Liver (tissue), 9 donors: ENCODE measurements around the gene KYNU. TPM values are rescaled to one million over a fixed set of nuclear protein-coding genes. Genes with fewer than 3 reads are reported as not detected.

Experiments used
- DNase-seq: peaks from one replicate; pipeline ENCODE4 v3.0.0-alpha.2; 2017; ENCODE audit warnings: low spot score
- H3K27ac ChIP-seq, 2 donors: one replicate each; pipeline ENCODE4 v1.7.0; 2013; ENCODE audit warnings: inconsistent platforms in 2 of 2, low read length in 2 of 2, control low read depth in 1 of 2, low read depth in 1 of 2, mild to moderate bottlenecking in 1 of 2
- H3K27me3 ChIP-seq, 4 donors: one replicate each; pipeline versions ENCODE4 v1.6.1 to v1.7.0; 2013; ENCODE audit warnings: low read length in 3 of 4, inconsistent platforms in 1 of 4, mild to moderate bottlenecking in 1 of 4, moderate library complexity in 1 of 4; ENCODE audit not compliant: control insufficient read depth in 4 of 4, insufficient read depth in 4 of 4
- H3K36me3 ChIP-seq, 4 donors: one replicate each; pipeline versions ENCODE4 v1.6.1 to v1.7.0; 2013; ENCODE audit warnings: low read length in 3 of 4, mild to moderate bottlenecking in 3 of 4, low read depth in 1 of 4, moderate library complexity in 1 of 4; ENCODE audit not compliant: control insufficient read depth in 4 of 4, insufficient read depth in 3 of 4
- H3K4me1 ChIP-seq, 4 donors: one replicate each; pipeline versions ENCODE4 v1.6.1 to v1.7.0; 2013; ENCODE audit warnings: low read length in 3 of 4, mild to moderate bottlenecking in 3 of 4, moderate library complexity in 1 of 4; ENCODE audit not compliant: control insufficient read depth in 4 of 4, insufficient read depth in 4 of 4
- H3K4me3 ChIP-seq, 3 donors: one replicate each; pipeline versions ENCODE4 v1.6.1 to v1.7.0; 2013; ENCODE audit warnings: low read length in 3 of 3, control low read depth in 1 of 3, low read depth in 1 of 3, mild to moderate bottlenecking in 1 of 3
- H3K9ac ChIP-seq, 2 donors: one replicate each; pipeline ENCODE4 v1.7.0; 2013; ENCODE audit warnings: low read length in 2 of 2, mild to moderate bottlenecking in 2 of 2, moderate library complexity in 2 of 2, control low read depth in 1 of 2, low read depth in 1 of 2
- H3K9me3 ChIP-seq, 4 donors: one replicate each; pipeline versions ENCODE4 v1.6.1 to v1.7.0; 2013; ENCODE audit warnings: low read length in 3 of 4; ENCODE audit not compliant: control insufficient read depth in 4 of 4
- ATF3 ChIP-seq: IDR thresholded peaks from 2 replicates; pipeline ENCODE4 v1.6.1; 2016; ENCODE audit warnings: antibody characterized with exemption
- CTCF ChIP-seq: fragments of 150-350 bp; IDR thresholded peaks from 2 replicates; pipeline ENCODE4 v1.5.1; 2017; ENCODE audit warnings: improper control_type of control experiment, low read depth, low read length; ENCODE audit not compliant: missing input control
- EGR1 ChIP-seq, 2 donors: IDR thresholded peaks; 2 replicates each; pipeline ENCODE4 v1.6.1; 2016 to 2018; ENCODE audit warnings: antibody characterized with exemption in 2 of 2, low read depth in 2 of 2
- FOXA1 ChIP-seq: IDR thresholded peaks from 2 replicates; pipeline ENCODE4 v1.6.1; 2016; ENCODE audit warnings: antibody characterized with exemption
- FOXA2 ChIP-seq: IDR thresholded peaks from 2 replicates; pipeline ENCODE4 v1.6.1; 2016; ENCODE audit warnings: antibody characterized with exemption
- GABPA ChIP-seq, 2 donors: IDR thresholded peaks in 1 of 2; conservative IDR thresholded peaks in 1 of 2; 2 replicates each; pipeline ENCODE4 v1.6.1; 2016; ENCODE audit warnings: antibody characterized with exemption in 2 of 2, mild to moderate bottlenecking in 1 of 2, moderate library complexity in 1 of 2
- HNF4A ChIP-seq, 2 donors: conservative IDR thresholded peaks; 2 replicates each; pipeline ENCODE4 v1.6.1; 2016; ENCODE audit warnings: antibody characterized with exemption in 2 of 2, mild to moderate bottlenecking in 2 of 2
- HNF4G ChIP-seq: IDR thresholded peaks from 2 replicates; pipeline ENCODE4 v1.6.1; 2016; ENCODE audit warnings: antibody characterized with exemption
- JUND ChIP-seq, 2 donors: IDR thresholded peaks; 2 replicates each; pipeline ENCODE4 v1.6.1; 2016; ENCODE audit warnings: antibody characterized with exemption in 2 of 2
- NR2F2 ChIP-seq: IDR thresholded peaks from 2 replicates; pipeline ENCODE4 v1.6.1; 2016; ENCODE audit warnings: antibody characterized with exemption
- RAD21 ChIP-seq, 2 donors: IDR thresholded peaks; 2 replicates each; pipeline ENCODE4 v1.6.1; 2016; ENCODE audit warnings: antibody characterized with exemption in 2 of 2, mild to moderate bottlenecking in 2 of 2
- REST ChIP-seq: IDR thresholded peaks from 2 replicates; pipeline ENCODE4 v1.6.1; 2016; ENCODE audit warnings: antibody characterized with exemption, mild to moderate bottlenecking
- RXRA ChIP-seq, 2 donors: IDR thresholded peaks; 2 replicates each; pipeline ENCODE4 v1.6.1; 2017 to 2018; ENCODE audit warnings: antibody characterized with exemption in 2 of 2, mild to moderate bottlenecking in 1 of 2
- SP1 ChIP-seq: IDR thresholded peaks from 2 replicates; pipeline ENCODE4 v1.6.1; 2018; ENCODE audit warnings: antibody characterized with exemption, mild to moderate bottlenecking
- TAF1 ChIP-seq: conservative IDR thresholded peaks from 2 replicates; pipeline ENCODE4 v1.6.1; 2016; ENCODE audit warnings: antibody characterized with exemption, mild to moderate bottlenecking
- YY1 ChIP-seq: IDR thresholded peaks from 2 replicates; pipeline ENCODE4 v1.6.1; 2016; ENCODE audit warnings: antibody characterized with exemption, mild to moderate bottlenecking
- ZBTB33 ChIP-seq: IDR thresholded peaks from 2 replicates; pipeline ENCODE4 v1.6.1; 2016; ENCODE audit warnings: antibody characterized with exemption
- WGBS: extraction: QIAGEN DNeasy Blood & Tissue Kit; methylation state at CpG from one replicate; pipeline ENCODE4 v1.1.7; 2013; 5-methylcytosine and 5-hydroxymethylcytosine counted together
- polyA plus RNA-seq, 2 donors: library from polyadenylated mRNA; stranded (reverse) in 1 of 2; unstranded in 1 of 2; fragments of 200-250 nt in 1 of 2; fragments of >200 nt in 1 of 2; fragmentation: Nextera tagmentation in 1 of 2; extraction: Ambion mirVana in 1 of 2; gene quantifications; one replicate each; pipeline versions ENCODE4 v1.2.1 to v1.2.3, GENCODE V29; 2013 to 2015
- total RNA-seq, 2 donors: library from RNA; depleted of rRNA; stranded (reverse); fragments of >200 nt; gene quantifications; one replicate each; pipeline ENCODE4 v1.2.3, GENCODE V29; 2014
- donor health status: healthy.
- donor health status: healthy.
- donor health status: healthy.
- donor health status: healthy.
- donor health status: healthy.

The KYNU gene
- total and polyA plus RNA-seq, 4 donors, result 24.0 to 64.3 (median 32.8) TPM

- H3K4me1 ChIP-seq, result no peaks in the 10 kb centered on the region
- DNase-seq, result no peak
- no peak overlapping the region for H3K27ac ChIP-seq
- no peak overlapping the region for H3K9ac ChIP-seq
- no peak overlapping the region for H3K4me3 ChIP-seq
- WGBS, result 70% methylated on average over 4 of the region's 4 CpGs
- no peak for TF ChIP-seq RAD21 (IDR thresholded peaks at IDR 0.05)
- TF ChIP-seq ZBTB33, result no peak
- no peak for TF ChIP-seq RXRA (IDR thresholded peaks at IDR 0.05)
- no peak for TF ChIP-seq GABPA (IDR thresholded peaks at IDR 0.05 in 1 of 2, conservative IDR thresholded peaks at IDR 0.05 in 1 of 2)
- TF ChIP-seq SP1, result no peak
- no peak for TF ChIP-seq YY1
- no peak for TF ChIP-seq NR2F2
- TF ChIP-seq TAF1, result no peak
- no peak for TF ChIP-seq FOXA2
- peaks cover 0 to 4% (median 1%) of the 10 kb centered on the region in 4 donors for H3K36me3 ChIP-seq
- no peaks in the 10 kb centered on the region for H3K9me3 ChIP-seq
- no peaks in the 10 kb centered on the region for H3K27me3 ChIP-seq
Observed at GRCh38 chr2:143015656-143016055, 138.2 kb downstream of the KYNU start.

GRCh38 chr2:143026411-143027054 lies 149.1 kb downstream of the KYNU start:
- no peaks in the 10 kb centered on the region for H3K27me3 ChIP-seq
- no peak overlapping the region for H3K9ac ChIP-seq
- peaks cover 2 to 10% (median 6%) of the 10 kb centered on the region in 4 donors for H3K36me3 ChIP-seq
- no peaks in the 10 kb centered on the region for H3K4me1 ChIP-seq
- H3K4me3 ChIP-seq, result no peak overlapping the region
- H3K27ac ChIP-seq, result no peak overlapping the region
- TF ChIP-seq GABPA (IDR thresholded peaks at IDR 0.05 in 1 of 2, conservative IDR thresholded peaks at IDR 0.05 in 1 of 2) (no peak), HNF4A (conservative IDR thresholded peaks at IDR 0.05) (no peak), RXRA (IDR thresholded peaks at IDR 0.05) (no peak), ATF3 (no peak), REST (no peak), SP1 (no peak), EGR1 (IDR thresholded peaks at IDR 0.05; ENCODE audit: low read depth in 2 of 2) (no peak), RAD21 (IDR thresholded peaks at IDR 0.05) (no peak), NR2F2 (no peak), HNF4G (no peak), JUND (IDR thresholded peaks at IDR 0.05) (no peak), FOXA1 (no peak), CTCF (no peak), YY1 (no peak), ZBTB33 (no peak)
- H3K9me3 ChIP-seq, result no peaks in the 10 kb centered on the region
- WGBS, result 76% methylated on average over 28 of the region's 28 CpGs
- DNase-seq, result no peak
